ENCODE data around the gene TMEM52B. TPM values are rescaled to one million over a fixed set of nuclear protein-coding genes. Genes with fewer than 3 reads are reported as not detected.
"Not testable (repeated sequence)": the region's sequence is repeated elsewhere in the genome, so short reads cannot be mapped to it uniquely, and the experiment has no call there.

The TMEM52B gene
- polyA plus RNA-seq, 3 donors from 2014 or later, result not detected

DNA sequence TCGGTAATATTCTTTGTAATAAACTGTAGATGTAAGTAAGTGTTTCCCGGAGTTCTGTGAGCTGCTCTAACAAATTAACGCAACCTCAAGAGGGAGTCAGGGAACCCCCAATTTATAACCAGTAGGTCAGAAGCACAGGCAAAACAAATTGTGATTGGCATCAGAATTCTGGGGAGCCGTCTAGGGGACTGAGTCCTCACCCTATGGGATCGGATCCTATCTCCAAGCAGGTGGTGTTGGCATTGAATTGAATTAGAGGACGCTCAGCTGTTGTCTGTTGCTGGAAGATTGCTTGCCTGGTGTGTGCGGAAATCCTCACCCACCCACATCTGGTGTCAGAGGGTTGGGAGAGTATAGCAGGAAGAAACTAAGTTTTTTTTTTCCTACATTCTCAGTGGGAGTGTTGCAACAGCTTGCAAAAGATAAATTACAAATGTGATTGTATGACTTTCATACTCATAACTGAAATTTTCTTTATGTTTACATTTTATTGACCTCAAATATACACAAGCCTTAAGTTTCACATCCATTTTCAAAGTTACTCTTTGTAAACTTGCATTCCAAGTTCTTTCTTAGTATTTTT, 5.5 kb downstream of the TMEM52B start:
- H3K27me3 Mint-ChIP-seq (ENCODE audit: low read depth in 3 of 3), result peaks cover 2 to 17% (median 14%) of the 10 kb centered on the region in 3 donors
- DNase-seq, result no peak

DNA sequence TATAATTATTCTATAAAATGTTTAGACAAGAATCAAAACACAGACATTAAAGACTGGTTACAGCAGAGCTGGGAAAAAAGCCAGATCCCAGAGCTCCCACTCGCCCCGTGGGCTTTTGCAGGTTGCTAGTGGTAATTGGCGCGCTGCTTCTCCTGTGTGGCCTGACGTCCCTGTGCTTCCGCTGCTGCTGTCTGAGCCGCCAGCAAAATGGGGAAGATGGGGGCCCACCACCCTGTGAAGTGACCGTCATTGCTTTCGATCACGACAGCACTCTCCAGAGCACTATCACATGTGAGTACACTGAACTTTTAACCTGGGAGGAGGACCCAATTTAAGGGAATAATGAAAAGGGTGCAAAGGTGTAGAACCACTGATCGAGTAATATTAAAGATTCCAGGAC, 7.5 kb downstream of the TMEM52B start:
- Mint-ChIP-seq H3K27ac (no peak overlapping the region), H3K27me3 (ENCODE audit: low read depth in 3 of 3) (peaks cover 0 to 17% (median 11%) of the 10 kb centered on the region in 3 donors), H3K9me3 (no peaks in the 10 kb centered on the region), H3K4me3 (no peak overlapping the region), H3K4me1 (peaks cover 5 to 20% of the 10 kb centered on the region in 2 donors), H3K36me3 (no peaks in the 10 kb centered on the region)
- DNase-seq, result no peak

More for the DNA sequence above, 5.5 kb downstream of the TMEM52B start:
- Mint-ChIP-seq H3K9me3 (no peaks in the 10 kb centered on the region), H3K27ac (peak overlapping the region in 1 of 6 donors; percentile 45), H3K4me3 (no peak overlapping the region), H3K36me3 (no peaks in the 10 kb centered on the region), H3K4me1 (peaks cover 0 to 13% of the 10 kb centered on the region in 2 donors)

DNA sequence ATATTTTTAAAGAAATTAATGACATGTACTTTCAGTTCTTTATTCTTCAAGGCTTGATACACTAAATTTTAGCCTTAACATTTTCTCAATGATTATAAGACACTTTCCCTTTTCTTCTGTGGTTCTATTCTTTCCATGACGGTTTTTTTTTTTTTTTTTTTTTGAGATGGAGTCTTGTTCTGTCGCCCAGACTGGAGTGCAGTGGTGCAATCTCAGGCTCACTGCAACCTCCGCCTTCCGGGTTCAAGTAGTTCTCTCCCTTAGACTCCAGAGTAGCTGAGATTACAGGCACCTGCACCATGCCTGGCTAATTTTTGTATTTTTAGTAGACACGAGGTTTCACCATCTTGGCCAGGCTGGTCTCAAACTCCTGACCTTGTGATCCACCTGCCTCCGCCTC, 8.1 kb downstream of the TMEM52B start:
- H3K27ac Mint-ChIP-seq, H3K36me3 Mint-ChIP-seq, H3K4me3 Mint-ChIP-seq, DNase-seq, H3K9me3 Mint-ChIP-seq: not testable (repeated sequence)
- Mint-ChIP-seq H3K4me1 (peaks cover 5 to 20% of the 10 kb centered on the region in 2 donors), H3K27me3 (ENCODE audit: low read depth in 3 of 3) (peaks cover 0 to 17% (median 9%) of the 10 kb centered on the region in 3 donors)

DNA sequence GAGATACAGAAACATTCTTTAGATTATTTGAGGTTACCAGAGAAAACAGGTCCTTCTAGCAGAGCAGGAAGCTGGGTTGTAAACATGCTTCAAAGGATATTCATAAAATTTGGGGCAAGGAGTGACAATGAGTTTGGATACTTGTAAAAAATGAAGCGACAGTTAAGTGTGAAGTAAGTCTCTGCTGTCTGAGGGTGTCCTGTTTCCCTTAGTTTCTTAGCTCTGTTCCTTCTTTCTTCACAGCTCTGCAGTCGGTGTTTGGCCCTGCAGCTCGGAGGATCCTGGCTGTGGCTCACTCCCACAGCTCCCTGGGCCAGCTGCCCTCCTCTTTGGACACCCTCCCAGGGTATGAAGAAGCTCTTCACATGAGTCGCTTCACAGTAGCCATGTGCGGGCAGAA, 10.8 kb downstream of the TMEM52B start:
- peaks cover 7 to 8% of the 10 kb centered on the region in 2 donors for H3K4me1 Mint-ChIP-seq
- peaks cover 2 to 15% (median 9%) of the 10 kb centered on the region in 3 donors for H3K27me3 Mint-ChIP-seq (ENCODE audit: low read depth in 3 of 3)
- peak overlapping the region in 1 of 6 donors; percentile 28 for H3K27ac Mint-ChIP-seq
- no peak overlapping the region for H3K4me3 Mint-ChIP-seq
- no peaks in the 10 kb centered on the region for H3K9me3 Mint-ChIP-seq
- no peaks in the 10 kb centered on the region for H3K36me3 Mint-ChIP-seq
- no peak for DNase-seq

DNA sequence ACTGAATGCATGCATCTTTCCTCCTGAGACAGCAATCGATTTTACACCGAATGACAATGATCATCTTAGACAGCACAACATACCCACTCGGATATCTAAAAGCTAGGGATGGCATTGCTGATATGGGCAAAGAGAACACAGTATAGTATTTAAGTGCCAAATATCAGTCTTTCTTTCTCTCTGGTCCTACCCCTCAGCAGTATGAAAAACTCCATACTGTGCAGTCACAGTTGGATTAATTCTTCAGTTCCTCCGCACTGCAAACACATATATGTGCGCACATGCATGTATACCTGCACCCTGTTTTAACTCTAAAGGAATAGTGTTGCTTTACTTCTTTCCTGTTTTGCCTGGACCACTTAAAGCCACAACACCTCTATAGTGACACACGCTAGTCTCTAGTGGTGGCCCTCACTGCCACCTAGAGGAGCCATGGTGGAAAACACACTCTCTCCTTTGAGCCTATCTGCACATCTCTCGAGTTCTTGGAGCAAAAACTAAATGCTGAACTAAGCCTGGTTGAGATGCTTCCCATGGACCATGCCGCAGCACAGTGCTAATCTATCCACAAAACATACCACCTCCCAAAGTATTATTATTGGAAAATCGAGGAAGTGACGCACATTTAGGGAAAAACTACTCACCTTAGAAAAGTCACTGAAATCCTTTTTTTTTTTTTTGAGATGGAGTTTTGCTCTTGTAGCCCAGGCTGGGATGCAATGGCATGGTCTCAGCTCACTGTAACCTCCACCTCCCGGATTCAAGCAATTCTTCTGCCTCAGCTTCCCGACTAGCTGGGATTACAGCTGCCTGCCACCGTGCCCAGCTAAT, 11.9 kb downstream of the TMEM52B start:
- DNase-seq, result peak; percentile 53 to 62 (median 56)
- no peaks in the 10 kb centered on the region for H3K36me3 Mint-ChIP-seq
- H3K4me1 Mint-ChIP-seq, result peaks cover 14 to 15% of the 10 kb centered on the region in 2 donors
- H3K27me3 Mint-ChIP-seq (ENCODE audit: low read depth in 3 of 3), result peaks cover 2 to 14% (median 9%) of the 10 kb centered on the region in 3 donors
- no peaks in the 10 kb centered on the region for H3K9me3 Mint-ChIP-seq
- no peak overlapping the region for H3K4me3 Mint-ChIP-seq
- H3K27ac Mint-ChIP-seq, result peak overlapping the region in 1 of 6 donors; percentile 61

DNA sequence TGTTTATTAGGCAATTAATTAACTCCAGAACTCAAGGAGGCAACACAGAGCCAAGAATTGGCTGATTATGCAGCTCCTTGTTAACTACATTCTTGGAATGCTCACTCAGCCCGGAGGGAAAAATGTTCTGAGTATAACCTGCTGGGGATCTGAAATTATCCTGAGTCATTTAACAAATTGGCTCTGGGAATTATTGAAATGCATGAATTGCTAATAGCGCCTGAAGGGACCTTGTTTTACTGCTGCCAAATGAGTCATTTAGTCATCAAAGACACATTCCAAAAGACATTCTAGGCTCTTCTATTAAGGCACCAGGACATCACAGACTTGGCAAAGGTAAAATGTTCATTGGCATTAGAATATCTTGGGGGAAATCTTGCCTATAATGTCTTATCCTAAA, 13.0 kb downstream of the TMEM52B start:
- H3K4me1 Mint-ChIP-seq, result peaks cover 25 to 26% of the 10 kb centered on the region in 2 donors
- H3K27me3 Mint-ChIP-seq (ENCODE audit: low read depth in 3 of 3), result peaks cover 4 to 13% (median 12%) of the 10 kb centered on the region in 3 donors
- no peaks in the 10 kb centered on the region for H3K36me3 Mint-ChIP-seq
- H3K4me3 Mint-ChIP-seq, result no peak overlapping the region
- H3K9me3 Mint-ChIP-seq, result no peaks in the 10 kb centered on the region
- H3K27ac Mint-ChIP-seq, result no peak overlapping the region
- DNase-seq, result no peak

DNA sequence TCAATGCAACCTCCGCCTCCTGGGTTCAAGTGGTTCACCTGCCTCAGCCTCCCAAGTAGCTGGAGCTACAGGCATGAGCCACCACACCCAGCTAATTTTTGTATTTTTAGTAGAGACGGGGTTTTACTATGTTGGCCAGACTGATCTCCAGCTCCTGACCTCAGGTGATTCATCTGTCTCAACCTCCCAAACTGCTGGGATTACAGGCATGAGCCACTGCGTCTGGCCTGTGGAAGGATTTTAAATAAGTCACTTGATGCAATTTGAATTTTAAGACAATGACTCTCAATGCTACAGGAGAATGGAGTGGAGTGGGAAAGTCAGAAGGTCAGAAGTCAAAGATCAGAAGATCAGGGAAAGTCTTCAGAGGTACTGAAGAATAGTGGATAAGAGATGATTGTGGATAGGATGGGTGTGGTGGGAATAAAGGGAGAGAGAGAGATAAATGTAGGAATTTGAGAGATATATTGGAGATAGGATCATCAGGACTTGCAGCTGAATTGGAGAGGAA, 15.4 kb downstream of the TMEM52B start:
- H3K4me3 Mint-ChIP-seq, result no peak overlapping the region
- no peaks in the 10 kb centered on the region for H3K36me3 Mint-ChIP-seq
- H3K27me3 Mint-ChIP-seq (ENCODE audit: low read depth in 3 of 3), result peaks cover 4 to 12% (median 10%) of the 10 kb centered on the region in 3 donors
- no peak for DNase-seq
- peak overlapping the region in 3 of 6 donors; percentile 5 to 75 (median 67) for H3K27ac Mint-ChIP-seq
- no peaks in the 10 kb centered on the region for H3K9me3 Mint-ChIP-seq
- H3K4me1 Mint-ChIP-seq, result peaks cover 41 to 43% of the 10 kb centered on the region in 2 donors

DNA sequence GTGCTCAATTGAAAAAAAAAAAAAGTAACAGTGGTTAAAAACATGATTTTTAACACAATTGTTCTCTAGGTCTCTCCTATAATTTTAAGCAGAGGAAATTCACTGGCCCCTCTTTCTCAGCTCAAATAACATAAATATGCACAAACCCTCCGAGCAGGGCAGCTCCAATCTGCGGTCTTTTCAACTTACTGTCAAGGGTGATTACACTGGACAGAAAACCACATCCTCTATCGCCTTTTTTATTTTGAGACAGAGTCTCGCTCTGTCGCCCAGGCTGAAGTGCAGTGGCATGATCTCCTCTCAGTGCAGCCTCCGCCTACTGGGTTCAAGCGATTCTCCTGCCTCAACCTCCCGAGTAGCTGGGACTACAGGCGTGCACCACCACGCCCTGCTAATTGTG, 17.4 kb downstream of the TMEM52B start:
- Mint-ChIP-seq H3K27me3 (ENCODE audit: low read depth in 3 of 3) (peaks cover 4 to 11% (median 8%) of the 10 kb centered on the region in 3 donors), H3K27ac (peak overlapping the region; percentile 78 to 94 (median 92)), H3K4me3 (peak overlapping the region; percentile 69 to 87 (median 79)), H3K9me3 (no peaks in the 10 kb centered on the region), H3K36me3 (no peaks in the 10 kb centered on the region), H3K4me1 (peaks cover 36% of the 10 kb centered on the region in 2 donors)
- DNase-seq, result peak; percentile 76 to 77 (median 76)

DNA sequence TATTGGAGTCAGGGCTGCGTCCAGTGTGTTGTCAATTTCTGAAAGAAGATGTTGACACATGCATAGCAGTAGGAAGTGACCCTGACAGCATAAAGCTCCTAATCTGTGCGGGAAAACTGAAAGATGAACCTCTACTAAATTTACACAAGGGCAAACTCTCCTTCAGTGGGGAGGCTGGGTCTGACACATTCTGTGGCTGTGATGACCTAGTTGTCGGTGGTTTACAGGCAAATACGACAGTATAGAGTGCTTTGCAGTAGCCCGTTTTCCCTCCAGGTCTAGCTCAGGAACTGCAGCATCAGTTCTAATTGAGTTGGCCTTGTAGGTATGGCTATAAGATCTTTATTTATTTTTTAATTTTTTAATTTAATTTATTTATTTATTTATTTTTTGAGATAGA, 19.0 kb downstream of the TMEM52B start:
- Mint-ChIP-seq H3K4me1 (peaks cover 36% of the 10 kb centered on the region in 2 donors), H3K27ac (peak overlapping the region; percentile 37 to 91 (median 82)), H3K4me3 (peak overlapping the region; percentile 1 to 70 (median 53)), H3K9me3 (no peaks in the 10 kb centered on the region), H3K27me3 (ENCODE audit: low read depth in 3 of 3) (peaks cover 4 to 11% (median 6%) of the 10 kb centered on the region in 3 donors), H3K36me3 (peaks cover 0 to under 1% (median 0%) of the 10 kb centered on the region in 3 donors)
- peak; percentile 76 to 78 (median 77) for DNase-seq

DNA sequence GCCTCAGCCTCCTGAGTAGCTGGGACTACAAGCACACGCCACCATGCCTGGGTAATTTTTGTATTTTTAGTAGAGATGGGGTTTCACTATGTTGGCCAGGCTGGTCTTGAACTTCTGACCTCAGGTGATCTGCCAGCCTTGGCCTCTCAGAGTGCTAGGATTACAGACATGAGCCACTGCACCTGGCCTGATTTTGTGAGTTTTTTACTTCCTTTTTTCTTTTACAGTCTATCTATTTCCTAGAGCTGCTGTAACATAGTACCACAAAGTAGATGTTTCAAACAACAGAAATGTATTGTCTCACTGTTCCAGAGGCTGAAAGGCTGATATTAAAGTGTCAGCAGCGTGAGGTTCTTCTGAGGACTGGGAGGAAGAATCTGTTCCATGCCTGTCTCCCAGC, 25.7 kb downstream of the TMEM52B start:
- not testable (repeated sequence) for H3K4me1 Mint-ChIP-seq; H3K27me3 Mint-ChIP-seq (ENCODE audit: low read depth in 3 of 3); H3K27ac Mint-ChIP-seq; H3K4me3 Mint-ChIP-seq; DNase-seq; H3K36me3 Mint-ChIP-seq; H3K9me3 Mint-ChIP-seq

DNA sequence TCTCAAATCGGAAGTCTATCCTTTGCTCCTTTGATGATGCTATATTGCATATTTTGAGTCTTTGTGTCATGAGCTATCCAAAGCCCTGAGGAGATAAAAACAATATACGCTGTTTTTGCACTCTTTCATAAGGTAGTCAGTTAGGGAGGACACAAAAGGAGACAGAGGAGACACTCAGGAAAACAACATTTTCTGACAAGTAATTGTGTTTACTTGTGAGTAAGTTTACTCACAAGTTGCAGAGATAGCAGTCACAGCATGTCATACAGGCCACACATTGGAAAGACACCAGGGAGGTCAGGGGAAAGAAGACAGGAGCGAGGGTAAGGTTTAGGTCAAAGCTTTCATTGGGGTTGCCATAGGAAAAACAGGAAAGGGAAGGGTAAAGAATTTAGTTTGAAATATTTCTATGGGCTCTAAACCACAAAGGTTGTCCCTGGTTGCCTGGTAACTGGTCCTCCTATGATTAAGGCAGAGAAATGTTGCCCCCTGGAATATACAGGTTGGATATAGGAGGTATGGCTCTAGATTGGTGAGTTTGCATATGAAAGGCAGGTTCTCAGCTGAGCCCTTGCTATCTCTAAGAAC, 26.5 kb downstream of the TMEM52B start:
- Mint-ChIP-seq H3K27ac (peak overlapping the region in 1 of 6 donors; percentile 56), H3K4me3 (no peak overlapping the region), H3K4me1 (no peaks in the 10 kb centered on the region), H3K27me3 (ENCODE audit: low read depth in 3 of 3) (peaks cover 0 to 4% (median 0%) of the 10 kb centered on the region in 3 donors), H3K36me3 (peaks cover 0 to 8% (median 0%) of the 10 kb centered on the region in 3 donors), H3K9me3 (no peaks in the 10 kb centered on the region)
- DNase-seq, result no peak

DNA sequence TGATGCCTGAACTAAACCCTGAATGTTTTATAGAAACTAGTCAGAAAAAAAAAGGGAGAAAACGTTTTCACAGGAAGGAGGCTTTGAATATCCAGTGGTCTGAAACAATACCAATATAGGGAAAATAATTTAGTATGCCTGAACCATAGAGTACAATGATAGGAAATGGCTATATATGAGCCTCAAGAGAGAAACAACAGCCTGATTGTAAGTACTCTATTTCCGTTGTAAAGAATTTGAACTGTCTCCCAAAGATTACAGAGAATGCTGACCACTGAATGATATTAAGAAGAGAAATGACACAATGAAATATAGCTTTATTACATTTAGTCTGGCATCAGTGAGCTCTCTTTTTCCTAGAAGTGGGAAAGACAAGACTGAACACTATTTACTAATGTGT, 28.3 kb downstream of the TMEM52B start:
- Mint-ChIP-seq H3K4me1 (peaks cover 3 to 4% of the 10 kb centered on the region in 2 donors), H3K27ac (no peak overlapping the region), H3K4me3 (no peak overlapping the region), H3K27me3 (ENCODE audit: low read depth in 3 of 3) (peaks cover 2 to 8% (median 5%) of the 10 kb centered on the region in 3 donors), H3K36me3 (peaks cover 0 to 8% (median 0%) of the 10 kb centered on the region in 3 donors), H3K9me3 (no peaks in the 10 kb centered on the region)
- DNase-seq, result no peak

DNA sequence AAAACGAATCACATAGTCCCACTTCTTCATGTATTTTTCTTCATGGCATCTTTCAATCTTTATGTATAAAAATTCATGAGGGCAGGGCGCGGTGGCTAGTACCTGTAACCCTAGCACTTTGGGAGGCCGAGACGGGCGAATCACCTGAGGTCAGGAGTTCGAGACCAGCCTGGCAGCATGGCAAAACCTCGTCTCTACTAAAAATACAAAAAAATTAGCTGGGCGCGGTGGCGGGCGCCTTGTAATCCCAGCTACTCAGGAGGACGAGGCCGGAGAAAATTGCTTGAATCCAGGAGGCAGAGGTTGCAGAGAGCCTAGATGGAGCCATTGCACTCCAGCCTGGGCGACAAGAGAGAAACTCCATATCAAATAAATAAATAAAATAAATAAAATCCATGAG, 31.4 kb downstream of the TMEM52B start:
- H3K36me3 Mint-ChIP-seq, result no peaks in the 10 kb centered on the region
- no peak overlapping the region for H3K27ac Mint-ChIP-seq
- H3K27me3 Mint-ChIP-seq (ENCODE audit: low read depth in 3 of 3), result peaks cover 20 to 29% (median 23%) of the 10 kb centered on the region in 3 donors
- DNase-seq, result no peak
- no peak overlapping the region for H3K4me3 Mint-ChIP-seq
- H3K9me3 Mint-ChIP-seq, result no peaks in the 10 kb centered on the region
- H3K4me1 Mint-ChIP-seq, result peaks cover 26 to 27% of the 10 kb centered on the region in 2 donors

All from immature natural killer cell (primary cell).